ENCODE measurements around the gene ODF4. TPM values are rescaled to one million over a fixed set of nuclear protein-coding genes. Genes with fewer than 3 reads are reported as not detected.

The ODF4 gene
- total RNA-seq, 1 donor from 2014 or later: not detected

DNA sequence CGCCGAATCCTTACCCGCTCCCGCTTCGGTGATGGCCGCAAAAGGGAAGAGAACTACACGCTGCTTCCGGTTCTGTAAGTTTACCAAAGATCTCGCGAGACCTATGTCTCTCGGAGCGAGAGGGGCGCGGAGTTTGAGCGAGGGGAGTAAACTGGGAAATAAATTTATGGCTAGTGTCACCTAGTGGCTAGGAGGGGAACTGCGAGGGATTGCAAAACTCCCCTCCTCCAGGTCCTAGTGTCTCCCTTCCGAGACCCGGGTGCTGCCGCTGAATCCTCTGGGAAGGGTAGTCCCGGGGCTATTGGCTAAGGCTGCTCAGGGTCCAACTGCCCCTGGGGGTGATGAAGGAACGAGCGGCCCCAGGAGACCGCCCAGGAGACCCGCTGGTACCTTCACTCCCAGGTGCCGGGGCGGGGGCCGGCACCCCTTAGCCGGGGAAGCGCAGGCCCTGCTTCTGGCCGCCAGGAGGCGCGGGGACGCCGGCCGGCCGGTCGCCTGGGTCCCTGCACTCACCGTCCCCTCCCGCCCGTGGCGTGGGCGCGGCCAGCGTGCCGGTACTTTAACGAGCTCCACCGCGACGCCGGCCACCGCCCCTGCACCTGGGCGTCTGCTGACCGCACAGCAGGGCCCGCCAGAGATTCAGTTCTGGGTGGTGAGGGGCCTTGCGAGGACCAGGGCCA is 43.6 kb downstream of the ODF4 start, which contains the start of gene RPL26:
Gene RPL26 (minus strand): TSS at position 51 of the 680 bp plus-strand sequence. CDS start 883 bp downstream, outside the sequence.
- Mint-ChIP-seq H3K9me3 (ENCODE audit: unreplicated experiment) (no peaks in the 10 kb centered on the region), H3K36me3 (ENCODE audit: low read depth, unreplicated experiment) (peaks cover 23% of the 10 kb centered on the region), H3K27me3 (ENCODE audit: unreplicated experiment) (peaks cover 19% of the 10 kb centered on the region), H3K27ac (ENCODE audit: unreplicated experiment) (peak within 1 kb of the TSS; percentile 94), H3K4me3 (ENCODE audit: unreplicated experiment) (peak within 1 kb of the TSS; percentile 100), H3K4me1 (ENCODE audit: unreplicated experiment) (peaks cover 49% of the 10 kb centered on the region)
- peak; percentile 92 for DNase-seq (ENCODE audit: low spot score)
- TF ChIP-seq, protein P1, sequence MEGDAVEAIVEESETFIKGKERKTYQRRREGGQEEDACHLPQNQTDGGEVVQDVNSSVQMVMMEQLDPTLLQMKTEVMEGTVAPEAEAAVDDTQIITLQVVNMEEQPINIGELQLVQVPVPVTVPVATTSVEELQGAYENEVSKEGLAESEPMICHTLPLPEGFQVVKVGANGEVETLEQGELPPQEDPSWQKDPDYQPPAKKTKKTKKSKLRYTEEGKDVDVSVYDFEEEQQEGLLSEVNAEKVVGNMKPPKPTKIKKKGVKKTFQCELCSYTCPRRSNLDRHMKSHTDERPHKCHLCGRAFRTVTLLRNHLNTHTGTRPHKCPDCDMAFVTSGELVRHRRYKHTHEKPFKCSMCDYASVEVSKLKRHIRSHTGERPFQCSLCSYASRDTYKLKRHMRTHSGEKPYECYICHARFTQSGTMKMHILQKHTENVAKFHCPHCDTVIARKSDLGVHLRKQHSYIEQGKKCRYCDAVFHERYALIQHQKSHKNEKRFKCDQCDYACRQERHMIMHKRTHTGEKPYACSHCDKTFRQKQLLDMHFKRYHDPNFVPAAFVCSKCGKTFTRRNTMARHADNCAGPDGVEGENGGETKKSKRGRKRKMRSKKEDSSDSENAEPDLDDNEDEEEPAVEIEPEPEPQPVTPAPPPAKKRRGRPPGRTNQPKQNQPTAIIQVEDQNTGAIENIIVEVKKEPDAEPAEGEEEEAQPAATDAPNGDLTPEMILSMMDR (IDR thresholded peaks at IDR 0.05; ENCODE audit: unreplicated experiment): peak; percentile 100

DNA sequence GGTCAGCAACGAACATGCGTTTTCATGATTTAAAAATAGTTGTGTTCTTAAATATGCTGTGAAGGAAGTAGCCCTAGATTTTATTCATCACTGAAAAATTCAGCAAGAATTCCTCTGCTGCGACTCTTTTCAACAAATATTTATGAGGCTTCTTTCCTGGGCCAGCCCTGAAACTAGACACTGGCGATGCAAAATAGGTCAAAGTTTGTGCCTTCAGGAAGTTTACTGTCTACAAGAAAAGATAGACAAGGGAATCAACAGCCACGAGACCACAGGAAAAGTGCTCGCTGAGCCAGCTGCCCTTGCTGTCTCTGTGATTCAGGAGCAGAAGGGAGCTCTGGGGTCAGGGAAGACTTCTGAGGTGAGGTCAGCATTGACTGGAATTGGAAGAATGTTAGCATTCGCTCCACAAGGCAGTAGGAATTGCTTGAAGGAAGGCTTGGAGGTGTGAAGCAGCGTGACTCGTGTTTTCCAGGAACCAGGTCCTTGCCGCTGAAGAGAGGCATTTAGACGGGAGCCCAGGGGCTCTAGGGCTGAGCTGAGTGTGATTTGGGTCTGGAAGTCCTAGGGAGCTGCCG is 45.2 kb downstream of the ODF4 start:
- TF ChIP-seq, protein P1 (IDR thresholded peaks at IDR 0.05; ENCODE audit: unreplicated experiment): no peak
- Mint-ChIP-seq H3K4me3 (ENCODE audit: unreplicated experiment) (peak overlapping the region; percentile 96), H3K27ac (ENCODE audit: unreplicated experiment) (peak overlapping the region; percentile 95), H3K27me3 (ENCODE audit: unreplicated experiment) (peaks cover 19% of the 10 kb centered on the region), H3K9me3 (ENCODE audit: unreplicated experiment) (no peaks in the 10 kb centered on the region), H3K4me1 (ENCODE audit: unreplicated experiment) (peaks cover 43% of the 10 kb centered on the region), H3K36me3 (ENCODE audit: low read depth, unreplicated experiment) (peaks cover 14% of the 10 kb centered on the region)
- peak; percentile 39 for DNase-seq (ENCODE audit: low spot score)

DNA sequence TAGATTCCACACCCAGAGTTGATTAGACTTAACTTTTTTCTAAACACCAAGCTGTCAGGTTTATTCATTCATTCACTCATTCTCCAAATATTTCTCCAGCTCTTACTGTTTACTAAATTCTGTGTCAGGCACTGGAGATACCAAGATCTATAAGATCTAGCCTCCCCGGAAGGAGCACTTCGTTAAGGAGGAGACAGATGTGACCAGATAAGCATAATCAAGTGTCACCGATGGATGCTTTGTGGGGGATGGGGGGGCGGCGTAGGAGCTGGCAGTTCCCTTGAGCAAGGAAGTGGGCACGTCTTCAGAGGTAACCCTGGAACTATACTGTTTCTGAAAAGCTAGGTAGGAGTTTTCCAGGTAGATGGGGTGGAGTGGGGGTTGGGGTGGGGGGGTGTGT is 47.2 kb downstream of the ODF4 start:
- peaks cover 8% of the 10 kb centered on the region for H3K36me3 Mint-ChIP-seq (ENCODE audit: low read depth, unreplicated experiment)
- H3K4me1 Mint-ChIP-seq (ENCODE audit: unreplicated experiment): peaks cover 36% of the 10 kb centered on the region
- H3K27ac Mint-ChIP-seq (ENCODE audit: unreplicated experiment): peak overlapping the region; percentile 59
- peak overlapping the region; percentile 22 for H3K4me3 Mint-ChIP-seq (ENCODE audit: unreplicated experiment)
- TF ChIP-seq, protein P1 (IDR thresholded peaks at IDR 0.05; ENCODE audit: unreplicated experiment): no peak
- DNase-seq (ENCODE audit: low spot score): no peak
- no peaks in the 10 kb centered on the region for H3K9me3 Mint-ChIP-seq (ENCODE audit: unreplicated experiment)
- H3K27me3 Mint-ChIP-seq (ENCODE audit: unreplicated experiment): peaks cover 22% of the 10 kb centered on the region

DNA sequence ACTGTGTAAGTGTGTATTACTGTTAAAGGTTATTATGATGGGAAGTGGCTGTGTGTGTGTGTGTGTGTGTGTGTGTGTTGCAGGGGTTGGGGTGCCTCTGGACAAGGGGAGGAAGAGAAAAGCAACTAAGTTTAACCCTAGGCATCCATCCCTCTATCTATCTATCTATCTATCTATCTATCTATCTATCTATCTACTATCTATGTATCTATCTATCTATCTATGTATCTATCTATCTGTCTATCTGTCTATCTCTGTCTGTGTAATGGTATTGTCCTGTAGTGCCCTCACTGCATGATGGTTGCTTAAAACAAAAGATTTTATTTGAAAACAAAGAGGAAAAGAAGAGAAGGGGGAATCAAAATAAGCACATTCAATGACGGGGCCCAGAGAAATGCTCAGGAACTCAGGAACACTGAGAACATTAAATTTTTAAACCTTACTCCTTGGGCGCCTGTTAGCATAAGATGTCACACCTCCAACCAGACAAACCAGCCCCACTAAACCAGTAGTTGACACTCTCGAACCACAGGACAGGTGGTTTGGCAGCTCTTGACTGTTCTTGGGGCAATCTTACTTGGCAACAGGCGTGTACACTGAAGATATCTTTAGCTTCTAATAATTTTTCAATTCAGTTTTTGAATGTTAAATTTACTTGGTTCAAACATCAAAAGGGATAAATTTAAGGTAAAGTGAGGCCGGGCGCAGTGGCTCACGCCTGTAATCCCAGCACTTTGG is 48.4 kb downstream of the ODF4 start:
- H3K27ac Mint-ChIP-seq (ENCODE audit: unreplicated experiment): no peak overlapping the region
- H3K9me3 Mint-ChIP-seq (ENCODE audit: unreplicated experiment): no peaks in the 10 kb centered on the region
- H3K36me3 Mint-ChIP-seq (ENCODE audit: low read depth, unreplicated experiment): peaks cover 6% of the 10 kb centered on the region
- peaks cover 26% of the 10 kb centered on the region for H3K4me1 Mint-ChIP-seq (ENCODE audit: unreplicated experiment)
- peaks cover 19% of the 10 kb centered on the region for H3K27me3 Mint-ChIP-seq (ENCODE audit: unreplicated experiment)
- DNase-seq (ENCODE audit: low spot score): no peak
- H3K4me3 Mint-ChIP-seq (ENCODE audit: unreplicated experiment): no peak overlapping the region
- TF ChIP-seq, protein P1 (IDR thresholded peaks at IDR 0.05; ENCODE audit: unreplicated experiment): no peak

All from endothelial cell (in vitro differentiated cells).